IMR-90 (cell line): ENCODE data around the gene TMEM135. TPM values are rescaled to one million over a fixed set of nuclear protein-coding genes. Genes with fewer than 3 reads are reported as not detected.
A peak's percentile ranks its signal among the peaks of the same experiment; 100 is the strongest.
"Not testable (repeated sequence)": the region's sequence is repeated elsewhere in the genome, so short reads cannot be mapped to it uniquely, and the experiment has no call there.

Source experiments
- ATAC-seq: fragments of 200-7000 bp; cut with Tn5 transposase; 2 replicates; pipeline ENCODE4 v1.9.1; 2020; ENCODE audit warnings: low read depth, mild to moderate bottlenecking, moderate library complexity
- BruUV-seq: library from RNA; stranded (reverse); fragments of 400-500 nt; replicated peaks from 2 replicates; lab custom pipeline; 2021; lab: Mats Ljungman, UMichigan
- CTCF ChIA-PET: fragments of 300-600 bp; formaldehyde crosslinking; extraction: SDS; loops from one replicate; lab custom pipeline; 2021; ENCODE audit warnings: antibody characterized with exemption; lab: Yijun Ruan, JAX
- POLR2A ChIA-PET: fragments of 300-600 bp; sonication (Branson Sonifier 250); formaldehyde crosslinking; loops from one replicate; lab custom pipeline; 2022; ENCODE audit warnings: antibody characterized with exemption; ENCODE audit not compliant: unreplicated experiment; lab: Charles Lee
- DNase-seq: peaks from one replicate; pipeline ENCODE4 v3.0.0; 2013
- H2AFZ ChIP-seq: replicated peaks from 2 replicates; pipeline ENCODE3; 2013; ENCODE audit warnings: low read length, mild to moderate bottlenecking; ENCODE audit not compliant: poor library complexity
- H2AK5ac ChIP-seq: 2 replicates; pipeline ENCODE4 v1.6.1; 2013; ENCODE audit warnings: low read depth, low read length, inconsistent platforms
- H2AK9ac ChIP-seq: replicated peaks from 2 replicates; pipeline ENCODE3; 2013; ENCODE audit warnings: mild to moderate bottlenecking, low read depth, low read length, moderate library complexity; ENCODE audit not compliant: poor library complexity
- H2BK120ac ChIP-seq: 2 replicates; pipeline ENCODE4 v1.6.1; 2013; ENCODE audit warnings: low read depth, low read length, inconsistent platforms
- H2BK15ac ChIP-seq: 3 replicates; pipeline ENCODE4 v1.6.1; 2013; ENCODE audit warnings: low read depth, low read length, inconsistent platforms
- H2BK20ac ChIP-seq: 2 replicates; pipeline ENCODE4 v1.6.1; 2013; ENCODE audit warnings: low read depth, mild to moderate bottlenecking, inconsistent platforms, low read length, moderate library complexity
- H2BK5ac ChIP-seq: 2 replicates; pipeline ENCODE4 v1.6.1; 2013; ENCODE audit warnings: mild to moderate bottlenecking, low read depth, low read length, inconsistent platforms; ENCODE audit not compliant: poor library complexity, severe bottlenecking
- H3K14ac ChIP-seq: replicated peaks from 2 replicates; pipeline ENCODE4 v1.6.1; 2013; ENCODE audit warnings: low read depth, low read length, inconsistent platforms
- H3K18ac ChIP-seq: 2 replicates; pipeline ENCODE4 v1.6.1; 2013; ENCODE audit warnings: low read depth, low read length, control low read depth
- H3K23ac ChIP-seq: 2 replicates; pipeline ENCODE4 v1.6.1; 2013; ENCODE audit warnings: low read depth, low read length, inconsistent platforms
- H3K27ac ChIP-seq: 2 replicates; pipeline ENCODE4 v1.5.1; 2013; ENCODE audit warnings: mild to moderate bottlenecking, control low read depth, low read length; ENCODE audit not compliant: insufficient read depth
- H3K27me3 ChIP-seq: 2 replicates; pipeline ENCODE4 v1.6.1; 2013; ENCODE audit warnings: low read length; ENCODE audit not compliant: control insufficient read depth, insufficient read depth
- H3K36me3 ChIP-seq: 2 replicates; pipeline ENCODE4 v1.6.1; 2013; ENCODE audit warnings: low read length, mixed read lengths; ENCODE audit not compliant: control insufficient read depth, insufficient read depth
- H3K4ac ChIP-seq: 2 replicates; pipeline ENCODE4 v1.6.1; 2013; ENCODE audit warnings: low read depth, low read length, inconsistent platforms
- H3K4me1 ChIP-seq: 2 replicates; pipeline ENCODE4 v1.6.1; 2013; ENCODE audit warnings: low read length, mixed read lengths; ENCODE audit not compliant: control insufficient read depth, insufficient read depth
- H3K4me2 ChIP-seq: 2 replicates; pipeline ENCODE4 v1.6.1; 2013; ENCODE audit warnings: low read depth, mild to moderate bottlenecking, control low read depth, low read length, moderate library complexity
- H3K4me3 ChIP-seq: 2 replicates; pipeline ENCODE4 v1.5.1; 2013; ENCODE audit warnings: low read depth, mild to moderate bottlenecking, control low read depth, low read length, moderate library complexity; ENCODE audit not compliant: insufficient read depth
- H3K56ac ChIP-seq: 2 replicates; pipeline ENCODE4 v1.6.1; 2013; ENCODE audit warnings: low read length, inconsistent platforms; ENCODE audit not compliant: insufficient read depth; ENCODE audit errors: extremely low read depth
- H3K79me1 ChIP-seq, 2 experiments: 2 replicates each; pipeline ENCODE4 v1.6.1; 2013; ENCODE audit warnings: low read length in 2 of 2, inconsistent platforms in 1 of 2, low read depth in 1 of 2
- H3K9ac ChIP-seq: 2 replicates; pipeline ENCODE4 v1.6.1; 2013; ENCODE audit warnings: low read depth, low read length, control low read depth
- H3K9me1 ChIP-seq: 2 replicates; pipeline ENCODE4 v1.6.1; 2013; ENCODE audit warnings: low read length, inconsistent platforms; ENCODE audit not compliant: insufficient read depth
- H3K9me3 ChIP-seq: 2 replicates; pipeline ENCODE4 v1.6.1; 2013; ENCODE audit warnings: low read length; ENCODE audit not compliant: control insufficient read depth, insufficient read depth
- H4K20me1 ChIP-seq: 2 replicates; pipeline ENCODE4 v1.6.1; 2013; ENCODE audit warnings: low read length, inconsistent platforms; ENCODE audit not compliant: insufficient read depth
- H4K5ac ChIP-seq: 2 replicates; pipeline ENCODE4 v1.6.1; 2013; ENCODE audit warnings: mild to moderate bottlenecking, low read depth, low read length, control low read depth
- H4K8ac ChIP-seq, 2 experiments: 2 replicates each; pipeline ENCODE4 v1.6.1; 2013; ENCODE audit warnings: low read depth in 2 of 2, low read length in 2 of 2, control low read depth in 1 of 2, inconsistent platforms in 1 of 2
- H4K91ac ChIP-seq: 2 replicates; pipeline ENCODE4 v1.6.1; 2013; ENCODE audit warnings: low read depth, low read length, inconsistent platforms; ENCODE audit not compliant: insufficient read depth
- BHLHE40 ChIP-seq: fragments of 150-350 bp; IDR thresholded peaks from 2 replicates; pipeline ENCODE4 v1.6.1; 2016; ENCODE audit warnings: mild to moderate bottlenecking, low read depth, low read length
- MAFK ChIP-seq: IDR thresholded peaks from 2 replicates; pipeline ENCODE4 v1.6.1; 2012; ENCODE audit warnings: low read depth, low read length, improper control_type of control experiment
- MXI1 ChIP-seq: IDR thresholded peaks from 2 replicates; pipeline ENCODE4 v1.6.1; 2012; ENCODE audit warnings: low read depth, mild to moderate bottlenecking, low read length, moderate library complexity, borderline replicate concordance
- RFX5 ChIP-seq: IDR thresholded peaks from 2 replicates; pipeline ENCODE4 v1.8.0; 2012; ENCODE audit warnings: low read depth, mild to moderate bottlenecking, low read length, moderate library complexity
- WGBS, 2 experiments: methylation state at CpG; one replicate each; pipeline versions ENCODE4 v1.1.5 to v1.1.7; 2013; ENCODE audit warnings: missing lambda C conversion rate in 2 of 2; ENCODE audit not compliant: insufficient read length in 1 of 2; ENCODE audit errors: extremely low coverage in 2 of 2; 5-methylcytosine and 5-hydroxymethylcytosine counted together
- dilution Hi-C: fragments of 300-500 bp; cut with HindIII; formaldehyde crosslinking; loops from one replicate; pipeline ENCODE4 v1.14.3; 2018; ENCODE audit warnings: low sequenced_read_pairs; ENCODE audit not compliant: unreplicated experiment
- in situ Hi-C: fragments of 300-500 bp; cut with MboI; formaldehyde crosslinking; loops from 3 replicates; pipeline ENCODE4 v1.14.3; 2019; ENCODE audit warnings: low sequenced_read_pairs, inconsistent platforms, mixed read lengths
- intact Hi-C: fragments of 100-400 bp; cut with micrococcal nuclease; formaldehyde crosslinking; loops from 2 replicates; pipeline ENCODE4 v1.10.0; 2022
- polyA plus RNA-seq, 3 experiments: library from polyadenylated mRNA; depleted of rRNA; stranded (reverse); fragments of >200 nt; gene quantifications; 2 replicates each; pipeline ENCODE4 v1.2.3, GENCODE V29; 2012; ENCODE audit warnings: low replicate concordance in 1 of 3
- total RNA-seq: library from RNA; depleted of rRNA; stranded (reverse); fragments of >200 nt; gene quantifications from 2 replicates; pipeline ENCODE4 v1.2.3, GENCODE V29; 2012

TMEM135 gene
- total and polyA plus RNA-seq, 2 of the 4 experiments (the other 2 are of a cell fraction): 3.9 to 5.9 TPM

GRCh38 chr11:87148749-87149148 is 111.0 kb downstream of the TMEM135 start:
- H3K27ac ChIP-seq: no peak overlapping the region

GRCh38 chr11:87149782-87150181 is 112.0 kb downstream of the TMEM135 start:
- dilution Hi-C loops, H3K4me1 ChIP-seq, H3K27me3 ChIP-seq, H3K4ac ChIP-seq, H2BK20ac ChIP-seq, H3K18ac ChIP-seq, CTCF ChIA-PET, H3K79me1 ChIP-seq, H2BK5ac ChIP-seq, BruUV-seq, H2BK15ac ChIP-seq, H4K20me1 ChIP-seq, H3K56ac ChIP-seq, H3K23ac ChIP-seq, H2AK5ac ChIP-seq, DNase-seq, H3K4me3 ChIP-seq, H4K91ac ChIP-seq, H3K4me2 ChIP-seq, H4K8ac ChIP-seq, H3K27ac ChIP-seq, H2BK120ac ChIP-seq, POLR2A ChIA-PET, H3K36me3 ChIP-seq, H3K9me3 ChIP-seq, intact Hi-C loops, H3K9ac ChIP-seq, H3K9me1 ChIP-seq, ATAC-seq, H4K5ac ChIP-seq, H2AK9ac ChIP-seq, H3K14ac ChIP-seq, H2AFZ ChIP-seq, in situ Hi-C loops: not testable (repeated sequence)
- no CpG with 5 or more reads among the region's 7 CpGs for WGBS, 2 experiments

More at GRCh38 chr11:87148749-87149148, 111.0 kb downstream of the TMEM135 start:
- no peak for DNase-seq
- no peak overlapping the region for H3K18ac ChIP-seq
- no peak overlapping the region for H3K14ac ChIP-seq
- H3K36me3 ChIP-seq: no peaks in the 10 kb centered on the region
- in situ Hi-C loops: no loop called here
- no peak overlapping the region for H2BK120ac ChIP-seq
- dilution Hi-C loops: no loop called here
- no peak overlapping the region for H4K91ac ChIP-seq
- TF ChIP-seq BHLHE40 (no peak), RFX5 (no peak), MXI1 (no peak), MAFK (0 out of 2 replicates have a peak, but pooled peaks have one; percentile 24)
- no CpG with 5 or more reads among the region's 2 CpGs for WGBS, 2 experiments
- no peak overlapping the region for H3K9ac ChIP-seq
- no peak overlapping the region for H3K56ac ChIP-seq
- CTCF ChIA-PET: no interaction called here
- H4K5ac ChIP-seq: no peak overlapping the region
- H3K23ac ChIP-seq: no peak overlapping the region
- H3K4ac ChIP-seq: no peak overlapping the region
- H3K27me3 ChIP-seq: no peaks in the 10 kb centered on the region
- intact Hi-C loops: no loop called here
- BruUV-seq: no TSS peak
- H2BK15ac ChIP-seq: no peak overlapping the region
- no peak overlapping the region for H2AK5ac ChIP-seq
- no peak overlapping the region for H2BK20ac ChIP-seq
- no peaks in the 10 kb centered on the region; the same call in 1 of the 2 replicates for H4K20me1 ChIP-seq
- no peak overlapping the region for H2BK5ac ChIP-seq
- no peaks in the 10 kb centered on the region for H3K9me1 ChIP-seq
- H3K4me2 ChIP-seq: no peak overlapping the region
- ATAC-seq: no peak
- H3K4me1 ChIP-seq: no peaks in the 10 kb centered on the region
- no peak overlapping the region for H4K8ac ChIP-seq
- POLR2A ChIA-PET: interaction anchor here (0.6 kb wide), 1 partner anchor 1261 kb away, joined by 3 read pairs; no protein-coding TSS in a partner anchor
- no peak overlapping the region for H3K4me3 ChIP-seq
- H3K79me1 ChIP-seq: peaks cover 3 to 5% of the 10 kb centered on the region in 2 experiments; a peak in 1 of 4 replicates
- H3K9me3 ChIP-seq: no peaks in the 10 kb centered on the region
- no peak overlapping the region for H2AK9ac ChIP-seq
- H2AFZ ChIP-seq: no peak overlapping the region
